ENCODE results near the gene TMEM45B.

DNA sequence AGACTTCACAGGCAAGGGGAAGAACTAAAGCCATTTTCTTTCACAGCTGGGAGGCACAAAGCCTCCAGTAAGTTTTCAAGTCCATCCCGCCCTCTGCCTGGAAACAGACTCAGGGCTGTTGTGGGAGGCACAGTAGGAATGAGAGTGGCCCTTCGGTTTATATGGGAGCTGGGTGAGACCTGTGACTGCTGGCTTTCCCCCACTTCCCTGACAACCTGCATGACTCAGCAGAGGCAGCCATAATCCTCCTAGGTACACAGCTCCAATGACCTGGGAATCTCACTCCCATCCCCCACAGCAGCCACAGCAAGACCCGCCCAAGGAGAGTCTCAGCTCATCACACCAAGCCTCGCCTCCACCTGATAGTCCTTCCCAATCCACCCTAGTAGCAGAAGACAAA is 12.1 kb upstream of the TMEM45B start:
- TF ChIP-seq, protein P1, sequence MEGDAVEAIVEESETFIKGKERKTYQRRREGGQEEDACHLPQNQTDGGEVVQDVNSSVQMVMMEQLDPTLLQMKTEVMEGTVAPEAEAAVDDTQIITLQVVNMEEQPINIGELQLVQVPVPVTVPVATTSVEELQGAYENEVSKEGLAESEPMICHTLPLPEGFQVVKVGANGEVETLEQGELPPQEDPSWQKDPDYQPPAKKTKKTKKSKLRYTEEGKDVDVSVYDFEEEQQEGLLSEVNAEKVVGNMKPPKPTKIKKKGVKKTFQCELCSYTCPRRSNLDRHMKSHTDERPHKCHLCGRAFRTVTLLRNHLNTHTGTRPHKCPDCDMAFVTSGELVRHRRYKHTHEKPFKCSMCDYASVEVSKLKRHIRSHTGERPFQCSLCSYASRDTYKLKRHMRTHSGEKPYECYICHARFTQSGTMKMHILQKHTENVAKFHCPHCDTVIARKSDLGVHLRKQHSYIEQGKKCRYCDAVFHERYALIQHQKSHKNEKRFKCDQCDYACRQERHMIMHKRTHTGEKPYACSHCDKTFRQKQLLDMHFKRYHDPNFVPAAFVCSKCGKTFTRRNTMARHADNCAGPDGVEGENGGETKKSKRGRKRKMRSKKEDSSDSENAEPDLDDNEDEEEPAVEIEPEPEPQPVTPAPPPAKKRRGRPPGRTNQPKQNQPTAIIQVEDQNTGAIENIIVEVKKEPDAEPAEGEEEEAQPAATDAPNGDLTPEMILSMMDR (IDR thresholded peaks at IDR 0.05), result no peak
- TF ChIP-seq POLR2A (IDR thresholded peaks at IDR 0.05) (no peak), EP300 (IDR thresholded peaks at IDR 0.05) (no peak)
